Parathyroid adenoma (tissue), 2 donors: ENCODE results near the gene EAF1.

Source experiments
- H2AFZ ChIP-seq: fragments of 300-600 bp; sonication (generic); one replicate; pipeline ENCODE4 v1.7.0; 2017; ENCODE audit warnings: antibody characterized with exemption, mild to moderate bottlenecking
- H3K27ac ChIP-seq: fragments of 300-600 bp; sonication (generic); one replicate; pipeline ENCODE4 v1.7.0; 2017
- H3K27me3 ChIP-seq: fragments of 300-600 bp; sonication (generic); one replicate; pipeline ENCODE4 v1.7.0; 2017; ENCODE audit warnings: low read length; ENCODE audit not compliant: control insufficient read depth, insufficient read depth
- H3K36me3 ChIP-seq: fragments of 300-600 bp; sonication (generic); one replicate; pipeline ENCODE4 v1.7.0; 2017; ENCODE audit warnings: low read length; ENCODE audit not compliant: control insufficient read depth, insufficient read depth
- H3K4me1 ChIP-seq: fragments of 300-600 bp; sonication (generic); one replicate; pipeline ENCODE4 v1.7.0; 2017; ENCODE audit warnings: control low read depth
- H3K4me2 ChIP-seq: fragments of 300-600 bp; sonication (generic); one replicate; pipeline ENCODE4 v1.7.0; 2017; ENCODE audit warnings: low read length
- H3K4me3 ChIP-seq: fragments of 300-600 bp; sonication (generic); one replicate; pipeline ENCODE4 v1.7.0; 2017; ENCODE audit warnings: low read depth, low read length
- H3K79me2 ChIP-seq: fragments of 300-600 bp; sonication (generic); one replicate; pipeline ENCODE4 v1.7.0; 2017; ENCODE audit warnings: control low read depth
- H3K9ac ChIP-seq: fragments of 300-600 bp; sonication (generic); one replicate; pipeline ENCODE4 v1.7.0; 2017; ENCODE audit warnings: mild to moderate bottlenecking
- H3K9me3 ChIP-seq: fragments of 300-600 bp; sonication (generic); one replicate; pipeline ENCODE4 v1.7.0; 2017; ENCODE audit warnings: low read length; ENCODE audit not compliant: control insufficient read depth
- TF ChIP-seq, protein P1 (sequence below): fragments of 300-600 bp; sonication (generic); IDR thresholded peaks from one replicate; pipeline ENCODE4 v1.7.0; 2017; ENCODE audit warnings: antibody characterized with exemption, mild to moderate bottlenecking
- donor health status: primary hyperparathyroidism.

The EAF1 gene

DNA sequence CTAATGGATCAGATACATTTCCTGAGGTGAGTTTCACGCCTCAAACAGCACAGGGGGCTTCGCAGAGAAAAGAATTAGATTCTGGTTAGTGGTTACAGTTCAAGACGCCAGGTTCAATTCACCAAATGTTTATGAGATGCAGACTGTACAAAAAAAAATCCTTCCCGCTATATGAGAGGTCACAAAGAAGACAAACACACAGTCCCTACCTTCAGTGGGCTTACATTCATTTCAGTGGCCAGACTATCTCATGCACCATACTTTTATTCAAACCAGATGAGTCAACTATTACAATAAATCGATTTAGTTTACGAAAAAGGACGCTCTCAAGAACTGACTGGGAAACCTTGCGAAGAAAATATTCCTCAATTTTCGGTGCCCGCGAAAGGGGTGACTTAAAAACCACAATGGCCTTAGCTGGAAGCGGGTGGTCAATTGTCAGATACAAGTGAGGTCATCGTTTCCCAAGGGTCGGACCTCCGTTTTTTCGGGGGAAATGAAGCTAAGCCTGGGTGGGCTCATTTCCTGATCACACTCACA lies 749 bp upstream of the EAF1 start:
- Histone ChIP-seq H3K9ac (peak overlapping the region; percentile 14), H3K9me3 (no peaks in the 10 kb centered on the region), H3K79me2 (peaks cover 15% of the 10 kb centered on the region), H3K27me3 (no peaks in the 10 kb centered on the region), H3K4me3 (peak overlapping the region; percentile 95), H3K4me2 (peak overlapping the region; percentile 92), H3K27ac (peak overlapping the region; percentile 42), H3K4me1 (peaks cover 8% of the 10 kb centered on the region), H3K36me3 (no peaks in the 10 kb centered on the region), H2AFZ (peak overlapping the region; percentile 89)
- TF ChIP-seq, protein P1, sequence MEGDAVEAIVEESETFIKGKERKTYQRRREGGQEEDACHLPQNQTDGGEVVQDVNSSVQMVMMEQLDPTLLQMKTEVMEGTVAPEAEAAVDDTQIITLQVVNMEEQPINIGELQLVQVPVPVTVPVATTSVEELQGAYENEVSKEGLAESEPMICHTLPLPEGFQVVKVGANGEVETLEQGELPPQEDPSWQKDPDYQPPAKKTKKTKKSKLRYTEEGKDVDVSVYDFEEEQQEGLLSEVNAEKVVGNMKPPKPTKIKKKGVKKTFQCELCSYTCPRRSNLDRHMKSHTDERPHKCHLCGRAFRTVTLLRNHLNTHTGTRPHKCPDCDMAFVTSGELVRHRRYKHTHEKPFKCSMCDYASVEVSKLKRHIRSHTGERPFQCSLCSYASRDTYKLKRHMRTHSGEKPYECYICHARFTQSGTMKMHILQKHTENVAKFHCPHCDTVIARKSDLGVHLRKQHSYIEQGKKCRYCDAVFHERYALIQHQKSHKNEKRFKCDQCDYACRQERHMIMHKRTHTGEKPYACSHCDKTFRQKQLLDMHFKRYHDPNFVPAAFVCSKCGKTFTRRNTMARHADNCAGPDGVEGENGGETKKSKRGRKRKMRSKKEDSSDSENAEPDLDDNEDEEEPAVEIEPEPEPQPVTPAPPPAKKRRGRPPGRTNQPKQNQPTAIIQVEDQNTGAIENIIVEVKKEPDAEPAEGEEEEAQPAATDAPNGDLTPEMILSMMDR: no peak

DNA sequence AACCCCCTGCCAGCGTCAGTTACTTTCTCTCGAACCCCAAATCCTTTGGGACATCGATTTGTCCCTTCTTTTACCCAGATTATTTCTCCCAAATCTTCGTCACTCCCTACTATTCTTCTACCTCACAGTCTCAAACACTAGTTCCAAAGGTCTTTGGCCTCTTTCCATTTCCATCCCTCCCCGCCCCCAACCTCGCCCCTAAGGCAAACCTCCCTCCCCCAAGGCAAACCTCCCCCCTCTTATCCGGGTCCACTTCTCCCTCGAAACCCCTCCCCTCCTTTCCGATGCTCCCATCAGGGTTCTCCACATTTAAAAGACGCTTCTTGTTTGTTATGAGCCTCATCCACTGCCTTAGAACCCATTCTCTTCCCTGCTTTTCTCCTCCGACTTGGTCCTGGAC lies 583 bp downstream of the EAF1 start:
- peaks cover 8% of the 10 kb centered on the region for H3K4me1 ChIP-seq
- H3K9me3 ChIP-seq: no peaks in the 10 kb centered on the region
- H3K27me3 ChIP-seq: no peaks in the 10 kb centered on the region
- H2AFZ ChIP-seq: peak overlapping the region; percentile 89
- peak overlapping the region; percentile 92 for H3K4me2 ChIP-seq
- TF ChIP-seq, protein P1: no peak
- peak overlapping the region; percentile 42 for H3K27ac ChIP-seq
- peak overlapping the region; percentile 14 for H3K9ac ChIP-seq
- H3K36me3 ChIP-seq: no peaks in the 10 kb centered on the region
- H3K79me2 ChIP-seq: peaks cover 15% of the 10 kb centered on the region
- peak overlapping the region; percentile 95 for H3K4me3 ChIP-seq

DNA sequence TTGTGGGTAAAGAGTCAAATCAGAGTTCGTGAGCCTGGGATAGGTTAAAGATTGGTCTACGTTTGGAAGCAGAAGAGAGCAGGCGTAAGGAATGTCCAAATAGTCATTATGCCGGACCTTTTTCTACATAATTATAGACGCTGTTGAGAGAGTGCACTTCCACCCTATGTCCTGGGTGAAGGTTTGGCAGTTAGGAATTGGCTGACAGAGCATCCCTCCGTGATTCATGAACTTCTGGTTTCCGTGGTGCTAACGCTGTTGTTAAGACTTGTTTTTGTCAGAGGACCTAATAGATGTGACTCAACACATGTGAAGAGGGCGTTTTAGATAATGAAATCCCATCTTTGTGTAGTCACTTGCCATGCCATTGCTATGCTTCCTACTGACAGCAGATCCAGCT lies 1.1 kb downstream of the EAF1 start:
- H3K36me3 ChIP-seq: no peaks in the 10 kb centered on the region
- no peak overlapping the region for H3K9ac ChIP-seq
- peak overlapping the region; percentile 89 for H2AFZ ChIP-seq
- no peaks in the 10 kb centered on the region for H3K27me3 ChIP-seq
- TF ChIP-seq, protein P1: no peak
- H3K79me2 ChIP-seq: peaks cover 15% of the 10 kb centered on the region
- peak overlapping the region; percentile 95 for H3K4me3 ChIP-seq
- peak overlapping the region; percentile 92 for H3K4me2 ChIP-seq
- H3K27ac ChIP-seq: no peak overlapping the region
- no peaks in the 10 kb centered on the region for H3K9me3 ChIP-seq
- peaks cover 8% of the 10 kb centered on the region for H3K4me1 ChIP-seq

DNA sequence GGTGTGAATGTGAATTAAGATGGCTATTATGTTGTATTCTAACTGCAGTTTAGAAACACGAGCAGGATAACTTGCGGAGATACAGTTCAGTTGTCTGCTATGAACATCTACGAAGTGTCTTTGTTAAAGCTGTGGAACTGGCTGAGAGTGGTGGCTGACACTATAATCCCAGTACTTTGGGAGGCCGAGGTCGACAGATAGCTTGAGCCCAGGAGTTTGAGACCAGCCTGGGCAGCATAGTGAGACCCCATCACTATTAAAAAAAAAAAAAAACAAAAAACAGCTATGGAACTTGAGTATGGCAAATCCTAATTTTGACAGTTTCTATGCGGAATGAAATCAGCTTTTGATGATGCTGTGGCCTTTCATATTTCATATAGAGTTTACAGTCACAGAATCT lies 1.7 kb downstream of the EAF1 start:
- Histone ChIP-seq H3K9me3 (no peaks in the 10 kb centered on the region), H3K9ac (no peak overlapping the region), H2AFZ (no peak overlapping the region), H3K36me3 (no peaks in the 10 kb centered on the region), H3K4me1 (peaks cover 8% of the 10 kb centered on the region), H3K79me2 (peaks cover 15% of the 10 kb centered on the region), H3K4me3 (peak overlapping the region; percentile 95), H3K27me3 (no peaks in the 10 kb centered on the region), H3K4me2 (peak overlapping the region; percentile 92), H3K27ac (no peak overlapping the region)
- TF ChIP-seq, protein P1: no peak

DNA sequence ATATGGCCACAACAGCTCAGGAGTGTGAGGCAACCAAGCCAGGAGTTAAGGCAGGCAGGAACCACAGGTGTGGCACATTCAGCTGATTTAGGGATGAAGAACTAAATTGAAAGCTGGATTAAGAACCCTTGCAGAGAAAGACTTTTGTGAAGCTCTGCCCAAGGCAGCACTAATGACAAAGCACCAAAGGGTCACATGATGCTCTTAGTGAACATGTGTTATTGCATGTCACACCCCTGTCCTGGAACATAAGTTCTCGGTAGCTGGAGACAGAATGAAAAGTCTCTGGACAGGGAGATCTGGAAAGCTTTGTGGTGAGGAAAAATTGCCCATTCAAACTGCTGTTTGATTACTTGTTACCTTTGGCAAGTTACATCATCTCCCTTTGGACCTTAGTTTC lies 3.2 kb downstream of the EAF1 start:
- no peaks in the 10 kb centered on the region for H3K9me3 ChIP-seq
- H3K4me2 ChIP-seq: no peak overlapping the region
- H2AFZ ChIP-seq: no peak overlapping the region
- H3K9ac ChIP-seq: no peak overlapping the region
- no peak overlapping the region for H3K4me3 ChIP-seq
- no peaks in the 10 kb centered on the region for H3K27me3 ChIP-seq
- TF ChIP-seq, protein P1: no peak
- H3K27ac ChIP-seq: no peak overlapping the region
- peaks cover 15% of the 10 kb centered on the region for H3K79me2 ChIP-seq
- H3K4me1 ChIP-seq: peaks cover 8% of the 10 kb centered on the region
- no peaks in the 10 kb centered on the region for H3K36me3 ChIP-seq
